GM12878 (cell line): ENCODE results near the gene TAF13. TPM values are rescaled to one million over a fixed set of nuclear protein-coding genes. Genes with fewer than 3 reads are reported as not detected.

Experiments
- BACH1 ChIP-seq: fragments of 450-650 bp; IDR thresholded peaks from 2 replicates; pipeline ENCODE4 v1.6.1; 2017; ENCODE audit warnings: mild to moderate bottlenecking, borderline replicate concordance
- BCL3 ChIP-seq: IDR thresholded peaks from 2 replicates; pipeline ENCODE4 v1.6.1; 2011; ENCODE audit warnings: borderline replicate concordance, low read depth, mild to moderate bottlenecking, moderate library complexity, low read length; ENCODE audit not compliant: insufficient read depth, poor library complexity, severe bottlenecking
- CEBPZ ChIP-seq: fragments of 150-350 bp; IDR thresholded peaks from 2 replicates; pipeline ENCODE4 v1.6.1; 2016; ENCODE audit warnings: low read depth, low read length
- CUX1 ChIP-seq: IDR thresholded peaks from 2 replicates; pipeline ENCODE4 v1.6.1; 2012; ENCODE audit warnings: improper control_type of control experiment, low read depth, low read length; ENCODE audit not compliant: insufficient replicate concordance
- ELK1 ChIP-seq: IDR thresholded peaks from 2 replicates; pipeline ENCODE4 v1.6.1; 2012; ENCODE audit warnings: low read depth, low read length, improper control_type of control experiment
- HDAC6 ChIP-seq: fragments of 200-600 bp; sonication (generic); IDR thresholded peaks from one replicate; pipeline ENCODE4 v1.8.0; 2017; ENCODE audit warnings: antibody characterized with exemption; ENCODE audit not compliant: unreplicated experiment
- IKZF1 ChIP-seq: fragments of 450-650 bp; conservative IDR thresholded peaks from 2 replicates; pipeline ENCODE4 v1.6.1; 2017; ENCODE audit warnings: antibody characterized with exemption, mild to moderate bottlenecking
- MEF2B ChIP-seq: fragments of 450-650 bp; IDR thresholded peaks from 2 replicates; pipeline ENCODE4 v1.6.1; 2018; ENCODE audit warnings: mild to moderate bottlenecking, moderate library complexity; ENCODE audit not compliant: partially characterized antibody, poor library complexity, severe bottlenecking
- NFIC ChIP-seq: IDR thresholded peaks from 2 replicates; pipeline ENCODE4 v1.6.1; 2012; ENCODE audit warnings: low read depth, mild to moderate bottlenecking, inconsistent platforms, low read length, moderate library complexity
- NR2F1 ChIP-seq: fragments of 450-650 bp; conservative IDR thresholded peaks from 2 replicates; pipeline ENCODE4 v1.6.1; 2017; ENCODE audit warnings: mild to moderate bottlenecking
- RUNX3 ChIP-seq: IDR thresholded peaks from 2 replicates; pipeline ENCODE4 v1.6.1; 2012; ENCODE audit warnings: low read length, inconsistent platforms
- SIN3A ChIP-seq: IDR thresholded peaks from 2 replicates; pipeline ENCODE4 v1.6.1; 2012; ENCODE audit warnings: low read depth, low read length, improper control_type of control experiment
- polyA plus RNA-seq, 11 experiments: library from polyadenylated mRNA; depleted of rRNA in 4 of 11; unstranded in 6 of 11; stranded (reverse) in 5 of 11; fragments of >200 nt; fragmentation: Nextera tagmentation in 4 of 11; fragmentation: Illumina TruSeq in 1 of 11; extraction: Ambion mirVana in 4 of 11; extraction: Trizol in 1 of 11; gene quantifications; 1 replicate in 1 of 11; 2 replicates in 10 of 11; pipeline versions ENCODE4 v1.2.1 to v1.2.3, GENCODE V29; 2011 to 2016; ENCODE audit warnings: inconsistent platforms in 2 of 11, missing spikeins in 2 of 11, low read depth in 1 of 11
- total RNA-seq, 4 experiments: library from RNA; depleted of rRNA in 3 of 4; stranded (reverse); fragments of >200 nt in 3 of 4; fragmentation: Illumina TruSeq in 1 of 4; extraction: Trizol in 1 of 4; gene quantifications; 2 replicates each; pipeline versions ENCODE4 v1.2.1 to v1.2.3, GENCODE V29; 2013 to 2021

The TAF13 gene
- total and polyA plus RNA-seq, 10 of the 15 experiments (the other 5 are each of a cell fraction or from before 2014, with no cell fraction given), result 8.1 to 30.6 (median 18.0) TPM

GRCh38 chr1:109099938-109100773 lies 24.4 kb upstream of the TAF13 start (continued):
- TF ChIP-seq BCL3 (no peak), SIN3A (peak; percentile 81), NR2F1 (no peak; the same call in none of the 2 replicates), BACH1 (peak; percentile 94), CEBPZ (no peak), HDAC6 (peak; percentile 85), CUX1 (no peak), RUNX3 (peak; percentile 82), IKZF1 (peak; percentile 83), MEF2B (peak; percentile 55), NFIC (0 out of 2 replicates have a peak, but pooled peaks have one; percentile 15), ELK1 (peak; percentile 86; the same call in 1 of the 2 replicates)
